ENCODE data around the gene MED15.

The MED15 gene

DNA sequence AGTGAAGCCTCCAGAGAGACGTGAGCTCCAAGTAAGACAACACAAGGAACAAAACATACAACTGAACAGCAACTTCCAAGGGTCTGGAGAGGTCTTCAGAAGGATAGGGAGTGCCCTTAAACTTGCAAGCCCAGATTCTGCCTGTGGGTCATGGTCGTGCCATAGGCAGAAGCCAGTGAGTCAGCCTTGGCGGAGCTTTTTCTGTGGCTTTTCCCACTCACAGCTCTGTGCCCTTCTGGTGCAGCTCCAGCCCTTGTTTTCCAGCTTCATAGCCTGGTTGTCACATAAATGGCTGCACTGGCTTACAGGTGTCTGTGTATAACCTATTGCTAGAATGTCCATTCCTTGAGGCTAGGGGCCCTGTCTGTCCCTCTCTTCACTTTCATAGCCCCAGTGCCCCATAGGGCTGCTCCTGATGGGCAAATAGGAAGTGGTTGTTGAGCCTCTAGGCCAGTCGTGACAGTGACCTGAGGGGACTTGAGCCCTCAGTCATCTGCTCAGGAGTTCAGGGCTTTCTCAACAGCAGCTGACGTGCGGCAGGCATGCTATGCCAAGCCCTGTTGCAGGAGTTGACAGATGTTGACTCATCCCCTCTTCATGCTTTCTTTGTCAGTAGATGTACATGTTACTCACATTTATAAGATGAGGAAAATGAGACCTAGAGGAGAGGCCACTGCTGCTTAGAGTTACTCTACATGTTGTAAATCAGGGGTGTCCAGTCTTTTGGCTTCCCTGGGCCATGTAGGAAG, 7.4 kb downstream of the MED15 start:
- TF ChIP-seq, protein P1, sequence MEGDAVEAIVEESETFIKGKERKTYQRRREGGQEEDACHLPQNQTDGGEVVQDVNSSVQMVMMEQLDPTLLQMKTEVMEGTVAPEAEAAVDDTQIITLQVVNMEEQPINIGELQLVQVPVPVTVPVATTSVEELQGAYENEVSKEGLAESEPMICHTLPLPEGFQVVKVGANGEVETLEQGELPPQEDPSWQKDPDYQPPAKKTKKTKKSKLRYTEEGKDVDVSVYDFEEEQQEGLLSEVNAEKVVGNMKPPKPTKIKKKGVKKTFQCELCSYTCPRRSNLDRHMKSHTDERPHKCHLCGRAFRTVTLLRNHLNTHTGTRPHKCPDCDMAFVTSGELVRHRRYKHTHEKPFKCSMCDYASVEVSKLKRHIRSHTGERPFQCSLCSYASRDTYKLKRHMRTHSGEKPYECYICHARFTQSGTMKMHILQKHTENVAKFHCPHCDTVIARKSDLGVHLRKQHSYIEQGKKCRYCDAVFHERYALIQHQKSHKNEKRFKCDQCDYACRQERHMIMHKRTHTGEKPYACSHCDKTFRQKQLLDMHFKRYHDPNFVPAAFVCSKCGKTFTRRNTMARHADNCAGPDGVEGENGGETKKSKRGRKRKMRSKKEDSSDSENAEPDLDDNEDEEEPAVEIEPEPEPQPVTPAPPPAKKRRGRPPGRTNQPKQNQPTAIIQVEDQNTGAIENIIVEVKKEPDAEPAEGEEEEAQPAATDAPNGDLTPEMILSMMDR (IDR thresholded peaks at IDR 0.05) = no peak

DNA sequence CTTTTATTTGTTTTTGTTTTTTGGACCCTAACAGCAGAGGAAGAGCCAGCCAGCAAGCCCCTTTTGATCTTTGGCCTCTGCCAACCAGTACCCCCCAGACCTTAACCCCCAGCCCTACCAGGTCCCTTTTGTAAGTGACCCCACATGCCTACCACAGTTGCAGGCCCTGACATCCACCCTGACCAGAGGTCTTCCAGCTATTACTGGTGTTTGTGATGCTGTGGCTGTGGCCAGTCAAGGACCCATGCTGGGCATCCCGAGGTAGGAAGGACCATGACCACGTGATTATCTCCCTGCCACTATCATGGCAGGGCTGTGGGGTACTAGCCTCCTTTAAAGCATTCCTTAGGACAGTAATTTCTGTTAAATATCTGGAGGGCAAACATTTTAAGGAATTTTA, 9.0 kb downstream of the MED15 start:
- TF ChIP-seq, protein P1 (IDR thresholded peaks at IDR 0.05) = no peak

DNA sequence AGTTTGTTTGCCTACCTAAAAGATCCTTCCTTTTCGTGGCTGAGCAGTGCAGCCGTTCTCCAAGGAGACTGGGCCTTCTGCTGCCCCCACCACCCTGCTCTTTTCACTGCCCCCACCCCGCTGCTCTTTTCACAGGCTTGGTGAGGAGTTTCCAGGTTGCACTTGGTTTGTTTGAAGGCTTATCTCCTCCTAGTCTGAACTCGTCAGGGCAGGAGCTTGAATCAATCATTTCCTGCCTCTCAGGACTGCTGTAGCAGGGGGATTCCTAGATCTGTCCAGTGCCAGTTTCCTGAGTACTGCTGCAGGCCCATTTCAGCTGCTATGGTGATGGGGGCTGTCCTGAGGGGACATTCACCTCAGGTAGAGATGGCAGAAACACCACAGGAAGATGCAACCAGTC, 10.0 kb downstream of the MED15 start:
- TF ChIP-seq, protein P1 (IDR thresholded peaks at IDR 0.05) = no peak

DNA sequence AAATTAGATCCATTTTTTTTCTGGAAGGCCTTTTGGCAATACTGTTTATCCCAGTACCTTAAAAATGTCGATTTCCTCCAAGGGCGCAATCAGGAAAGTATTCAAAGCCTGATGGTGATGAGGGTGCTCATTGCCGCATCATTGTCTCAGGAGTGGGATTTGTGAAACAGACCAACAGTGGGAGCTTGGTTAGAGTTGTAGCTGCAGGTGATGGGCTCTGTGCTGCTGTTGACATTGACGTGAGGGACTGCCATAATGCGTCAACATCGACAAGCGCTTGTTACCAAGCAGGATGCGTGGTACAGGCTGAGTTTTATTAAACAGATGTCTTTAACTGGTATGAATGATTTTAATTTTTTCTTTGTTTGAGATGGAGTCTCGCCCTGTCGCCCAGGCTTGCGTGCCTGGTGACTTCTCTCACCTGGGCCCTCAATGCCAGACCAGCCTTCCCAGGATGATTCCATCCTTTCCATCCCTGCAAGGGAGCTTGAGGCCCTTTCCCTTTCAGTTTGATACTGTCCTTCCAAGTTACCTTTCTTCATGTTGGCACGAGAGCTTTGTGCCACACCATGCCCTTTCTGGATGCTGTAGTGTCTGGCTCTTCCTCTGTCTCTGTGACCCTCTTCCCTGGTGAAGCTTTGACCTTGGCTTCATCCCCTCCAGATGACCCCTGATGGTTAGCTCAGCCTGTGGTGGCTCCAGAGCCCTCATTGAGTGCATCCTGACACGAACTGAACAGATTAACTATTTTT, 10.6 kb downstream of the MED15 start:
- TF ChIP-seq, protein P1 (IDR thresholded peaks at IDR 0.05) = no peak

DNA sequence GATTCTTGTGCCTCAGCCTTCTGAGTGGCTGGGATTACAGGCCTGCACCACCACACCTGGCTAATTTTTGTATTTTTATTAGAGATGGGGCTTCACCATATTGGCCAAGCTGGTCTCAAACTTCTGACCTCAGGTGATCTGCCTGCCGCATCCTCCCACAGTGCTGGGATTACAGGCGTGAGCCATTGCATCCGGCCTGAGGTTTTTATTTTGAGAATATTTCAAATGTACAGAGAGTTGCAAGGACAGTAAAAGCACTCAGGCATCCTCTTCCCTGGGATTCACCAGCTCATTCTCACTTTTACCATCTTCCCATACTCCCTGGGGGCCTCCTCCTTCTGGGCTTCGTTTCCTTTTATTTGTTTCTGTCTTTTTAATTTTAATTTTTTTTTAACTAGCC, 12.1 kb downstream of the MED15 start:
- TF ChIP-seq, protein P1 (IDR thresholded peaks at IDR 0.05) = no peak

DNA sequence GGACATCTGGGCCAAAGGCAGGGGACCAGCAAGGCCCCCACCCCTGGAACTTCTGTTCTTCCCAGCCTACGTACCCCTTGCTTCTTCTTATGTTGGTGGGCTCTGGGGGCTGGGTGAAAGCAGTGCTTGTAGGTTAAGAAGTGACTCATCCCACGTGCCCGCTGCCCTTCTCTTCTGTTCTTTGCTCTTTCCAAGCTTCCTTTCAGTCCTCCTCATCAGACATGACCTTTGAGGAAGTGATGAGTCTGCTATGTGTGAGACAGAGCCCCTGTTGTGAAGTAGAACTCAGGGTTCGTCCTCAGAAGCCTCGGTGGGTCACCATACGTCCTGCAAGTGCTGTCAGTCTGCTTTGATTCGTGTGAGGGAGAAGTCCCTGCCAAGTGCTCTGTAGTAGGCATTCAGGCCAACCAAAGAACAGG, 12.7 kb downstream of the MED15 start:
- TF ChIP-seq, protein P1 (IDR thresholded peaks at IDR 0.05) = no peak

DNA sequence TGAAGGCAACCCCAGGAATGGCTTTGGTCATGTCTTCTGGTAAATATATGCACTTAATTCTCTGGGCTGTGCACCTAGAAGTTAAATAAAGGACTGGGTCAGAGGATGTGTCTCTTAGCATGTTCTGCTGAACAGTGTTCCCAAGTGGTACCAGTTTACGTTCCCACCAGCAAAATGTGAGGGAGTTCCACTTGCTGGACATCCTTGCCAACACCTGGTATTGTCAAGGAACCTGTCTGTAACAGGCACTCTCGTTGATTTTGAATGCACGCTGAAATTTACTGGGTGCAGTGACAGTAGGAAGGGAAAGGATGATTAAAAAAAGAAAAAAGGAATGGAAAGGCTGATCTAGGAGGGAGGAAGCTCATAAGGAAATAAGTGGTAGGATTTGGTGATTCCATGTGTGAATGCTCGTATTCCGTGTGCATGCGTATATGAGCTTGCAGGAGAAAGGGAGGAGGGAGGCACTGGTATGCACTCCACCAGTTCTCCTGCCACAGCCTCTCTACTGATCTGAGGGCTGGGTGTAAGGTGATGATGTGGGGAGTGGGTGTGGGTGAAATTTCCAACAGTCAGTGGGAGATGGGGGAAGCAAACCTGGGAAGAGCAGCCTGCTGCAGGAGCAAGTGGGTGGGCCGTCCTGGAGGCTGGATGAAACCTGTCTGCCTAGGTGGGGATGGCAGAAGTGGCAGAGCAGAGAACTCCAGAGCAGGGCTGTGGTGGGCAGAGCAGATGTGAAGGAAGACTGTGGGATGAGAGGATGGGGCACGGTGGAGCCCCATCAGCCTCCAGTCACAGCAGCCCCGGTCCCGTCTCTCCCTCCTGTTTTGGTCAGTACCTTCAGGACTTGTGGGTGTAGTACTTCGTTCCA, 15.0 kb downstream of the MED15 start:
- TF ChIP-seq, protein P1 (IDR thresholded peaks at IDR 0.05) = no peak
